Activated T-cell treated with anti-CD3 and anti-CD28 coated beads for 1 hour (primary cell): ENCODE data around the gene DEXI.

Experiments
- DNase-seq: peaks from one replicate; pipeline ENCODE4 v3.0.0-alpha.2; 2020; ENCODE audit warnings: low read depth

The DEXI gene

GRCh38 chr16:10892782-10893318 is 49.4 kb downstream of the DEXI start:
- DNase-seq = no peak

DNA sequence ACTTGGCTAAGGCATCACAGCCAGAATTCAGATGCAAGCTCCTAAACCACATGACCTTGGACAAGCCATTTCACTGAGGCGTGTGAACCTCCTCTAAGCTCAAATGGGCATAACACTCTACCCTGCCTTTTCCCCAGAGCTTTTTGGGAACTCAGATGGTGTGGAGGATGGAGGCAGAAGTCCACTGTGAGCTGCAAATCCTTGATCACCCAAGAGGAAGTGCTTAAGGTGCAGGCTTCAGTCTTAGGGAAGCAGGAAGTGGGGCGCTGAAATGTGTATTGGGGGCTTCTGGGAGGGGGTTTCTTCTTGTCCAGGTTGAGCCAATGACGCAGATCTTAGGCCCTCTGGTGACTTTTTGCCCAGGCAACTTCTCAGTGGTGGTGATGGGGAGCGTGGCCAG is 52.4 kb downstream of the DEXI start:
- DNase-seq = no peak

- no peak for DNase-seq
Measured at GRCh38 chr16:10888320-10888937, 53.8 kb downstream of the DEXI start.

DNA sequence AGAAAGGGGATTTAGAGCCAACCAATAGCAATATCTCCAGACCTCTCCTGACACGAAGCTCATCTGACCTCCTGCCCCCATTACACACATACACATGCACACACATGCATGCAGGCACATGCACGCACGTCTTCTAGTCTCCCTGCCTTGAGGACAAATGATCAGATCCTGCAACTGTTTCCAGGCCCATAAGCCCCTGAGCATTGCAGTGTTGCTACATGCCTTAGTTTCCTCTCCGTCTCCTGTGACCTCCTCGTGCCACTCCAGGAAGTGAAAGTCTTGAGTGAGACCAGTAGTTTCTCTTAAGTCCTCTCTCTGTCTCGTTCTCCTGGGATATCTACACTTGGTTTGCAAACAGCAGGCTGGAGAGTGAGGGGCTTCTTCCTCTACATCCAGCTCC is 57.0 kb downstream of the DEXI start:
- no peak for DNase-seq

DNA sequence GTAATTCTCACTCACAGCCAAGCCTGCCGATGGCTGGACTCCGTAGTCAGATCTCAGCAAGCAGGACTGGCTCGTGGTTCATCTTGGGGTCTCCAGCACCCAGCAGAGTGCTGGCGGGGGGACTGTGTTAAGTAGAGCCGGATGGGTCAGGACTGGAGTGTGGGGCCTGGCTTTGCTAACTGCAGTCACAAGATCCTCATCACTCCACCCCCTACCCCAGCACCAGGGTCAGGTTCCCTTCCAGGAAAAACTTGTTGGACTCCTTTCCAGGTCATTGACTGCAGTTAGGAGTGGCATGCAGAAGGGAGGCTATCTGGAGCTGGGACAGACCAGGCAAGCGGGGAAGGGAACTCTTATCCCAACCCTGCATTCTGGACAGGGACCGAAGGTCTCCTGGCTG is 59.3 kb downstream of the DEXI start:
- DNase-seq = no peak

DNA sequence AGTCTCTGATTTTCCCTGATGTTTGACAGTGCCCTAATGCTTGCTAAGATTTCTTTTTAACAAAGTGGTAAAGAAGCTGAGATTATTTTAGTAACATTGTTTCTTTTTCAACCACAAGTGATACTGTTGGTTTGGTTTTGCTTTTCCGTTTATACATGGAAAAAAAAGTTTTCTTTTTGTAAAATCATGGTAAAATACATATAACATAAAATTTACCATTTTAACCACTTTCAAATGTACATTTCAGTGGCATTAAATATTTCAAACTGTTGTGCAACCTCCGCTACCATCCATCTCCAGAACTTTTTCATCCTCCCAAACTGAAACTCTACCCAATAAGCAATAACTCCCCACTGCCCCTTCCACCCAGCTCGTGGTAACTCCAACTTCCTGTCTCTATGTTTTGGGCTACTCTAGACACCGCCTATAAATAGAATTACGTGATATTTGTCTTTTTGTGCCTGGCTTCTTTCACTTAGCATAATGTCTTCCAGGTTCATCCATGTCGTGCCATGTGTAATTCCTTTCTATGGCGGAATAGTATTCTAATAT is 60.7 kb downstream of the DEXI start:
- no peak for DNase-seq

DNA sequence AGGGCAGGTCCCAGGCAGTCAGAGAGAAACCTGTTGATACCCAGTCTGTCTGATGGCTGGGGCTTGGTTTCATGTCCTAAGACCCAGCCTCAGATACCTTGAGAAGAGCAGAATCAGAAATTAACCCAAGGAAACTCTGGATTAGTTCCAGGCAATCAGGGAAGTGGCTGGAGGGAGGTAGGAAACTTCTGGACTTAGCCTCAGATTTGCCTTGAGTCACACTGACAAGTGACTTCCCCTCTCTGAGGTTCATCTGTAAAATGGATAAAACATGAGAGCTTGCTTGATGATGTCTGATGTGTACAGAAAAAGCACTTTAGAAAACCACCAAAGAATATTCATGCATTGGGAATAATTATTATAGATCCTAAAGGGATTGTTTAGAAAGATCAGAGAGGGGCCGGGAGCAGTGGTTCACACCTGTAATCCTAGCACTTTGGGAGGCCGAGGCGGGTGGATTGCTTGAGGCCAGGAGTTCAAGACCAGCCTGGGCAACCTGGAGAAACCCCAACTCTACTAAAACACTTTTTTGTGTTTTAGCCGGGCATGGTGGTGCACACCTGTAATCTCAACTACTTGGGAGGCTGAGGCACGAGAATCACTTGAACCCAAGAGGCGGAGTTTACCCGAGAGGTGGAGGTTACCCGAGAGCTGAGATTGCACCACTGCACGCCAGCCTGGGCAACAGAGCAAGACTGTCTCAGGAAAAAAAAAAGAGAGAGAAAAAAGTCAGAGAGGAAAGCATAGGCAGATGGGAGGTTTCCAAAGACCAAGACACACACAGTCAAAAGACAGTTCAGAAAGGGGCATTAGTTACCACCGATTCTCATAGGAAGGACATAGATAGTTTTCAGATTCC is 61.4 kb downstream of the DEXI start:
- no peak for DNase-seq

DNA sequence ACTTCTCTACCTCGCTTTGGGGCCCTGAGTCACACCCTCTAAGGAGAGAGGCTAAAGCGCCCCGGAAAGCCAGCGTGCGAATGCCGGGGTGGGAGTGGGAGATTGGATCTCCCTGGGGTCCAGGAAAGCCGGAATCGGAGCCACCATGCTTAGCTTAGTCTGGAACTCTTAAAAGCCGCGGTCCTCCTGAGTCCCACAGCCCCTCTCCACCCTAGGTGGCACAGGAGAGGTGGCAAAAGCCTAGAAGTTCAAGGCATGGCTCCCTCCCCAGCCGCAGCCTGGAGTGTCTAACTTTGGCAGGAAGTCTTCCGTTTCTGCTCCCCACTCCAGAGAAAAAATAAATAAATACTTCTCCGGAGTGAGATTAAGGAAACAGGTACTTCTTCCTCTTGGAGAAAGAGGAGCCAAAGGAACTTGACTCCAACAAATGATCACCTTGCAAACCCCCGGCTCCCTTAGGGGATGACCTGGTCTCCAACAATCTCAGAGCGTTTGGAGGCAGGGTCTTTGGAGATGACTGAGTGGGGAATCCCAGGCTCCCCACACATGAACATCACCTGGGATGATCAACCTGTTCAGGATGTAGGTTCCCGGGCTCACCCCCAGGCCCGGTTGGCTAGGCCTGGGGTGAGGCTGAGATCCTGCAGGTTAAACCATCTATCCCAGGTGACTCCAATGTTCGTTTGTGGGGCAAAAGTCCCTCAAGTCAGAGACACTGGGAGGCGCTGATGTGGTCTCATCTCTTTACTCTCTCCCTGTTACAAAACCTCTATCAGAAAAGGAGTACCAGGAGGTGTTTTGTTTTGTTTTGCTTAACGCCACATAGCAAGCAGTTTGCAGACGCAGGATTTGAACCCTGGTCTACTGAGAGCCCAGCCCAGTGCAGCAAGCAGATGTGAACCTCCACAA is 62.3 kb downstream of the DEXI start:
- DNase-seq = no peak
